Vagina (tissue), 2 donors: ENCODE data around the gene SPAG17.

ENCODE experiments used
- POLR2A ChIP-seq, 2 donors: fragments of 450-650 bp; IDR thresholded peaks; one replicate each; pipeline ENCODE4 v1.6.1; 2017; ENCODE audit warnings: antibody characterized with exemption in 2 of 2, mild to moderate bottlenecking in 2 of 2, moderate library complexity in 2 of 2
- POLR2AphosphoS5 ChIP-seq, 2 donors: sonication (generic); formaldehyde crosslinking; IDR thresholded peaks; one replicate each; pipeline ENCODE4 v1.9.0; 2017; ENCODE audit warnings: antibody characterized with exemption in 2 of 2, mild to moderate bottlenecking in 2 of 2, low read depth in 1 of 2; ENCODE audit not compliant: insufficient read depth in 1 of 2

DNA sequence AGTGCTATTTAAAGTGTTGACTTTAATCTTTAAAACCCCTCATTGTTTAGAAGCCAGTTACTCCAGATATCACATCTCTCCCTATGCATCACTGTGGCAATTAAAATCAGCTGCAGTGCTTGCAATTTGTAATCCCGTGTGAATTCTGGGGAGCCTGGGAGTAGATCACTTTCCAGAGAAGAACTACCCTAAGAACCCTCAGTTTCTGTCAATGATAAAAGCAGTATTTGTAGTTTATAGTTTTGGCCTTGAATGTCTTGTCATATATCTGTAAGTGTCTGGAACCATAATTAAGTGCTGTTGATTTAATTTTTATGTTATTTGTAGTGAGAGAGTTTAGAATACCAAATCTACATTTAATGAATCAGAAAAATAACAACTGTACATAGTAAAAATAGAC is 5.5 kb upstream of the SPAG17 start:
- TF ChIP-seq POLR2AphosphoS5 (IDR thresholded peaks at IDR 0.05; ENCODE audit: insufficient read depth in 1 of 2, low read depth in 1 of 2) (no peak), POLR2A (IDR thresholded peaks at IDR 0.05) (no peak)
